DND-41 (cell line): ENCODE data around the gene SECTM1.
A peak's percentile ranks its signal among the peaks of the same experiment; 100 is the strongest.

Source experiments
- ATAC-seq: fragments of 200-7000 bp; cut with Tn5 transposase; 3 replicates; pipeline ENCODE4 v1.9.1; 2021; ENCODE audit warnings: low read depth; ENCODE audit not compliant: insufficient read depth
- DNase-seq: peaks from one replicate; pipeline ENCODE4 v3.0.0-alpha.2; 2020
- H2AFZ ChIP-seq: 2 replicates; pipeline ENCODE4 v1.6.0; 2012; ENCODE audit warnings: low read depth, low read length
- H3K27ac ChIP-seq: 2 replicates; pipeline ENCODE4 v1.5.1; 2012; ENCODE audit warnings: low read length, inconsistent platforms
- H3K27me3 ChIP-seq: fragments of 200-600 bp; sonication (generic); 2 replicates; pipeline ENCODE4 v1.6.0; 2012; ENCODE audit warnings: low read length, mild to moderate bottlenecking, inconsistent platforms; ENCODE audit not compliant: insufficient read depth, poor library complexity
- H3K36me3 ChIP-seq: 2 replicates; pipeline ENCODE4 v1.5.1; 2012; ENCODE audit warnings: low read length, inconsistent platforms; ENCODE audit not compliant: insufficient read depth
- H3K4me1 ChIP-seq: 2 replicates; pipeline ENCODE4 v1.5.1; 2012; ENCODE audit warnings: mild to moderate bottlenecking, low read length; ENCODE audit not compliant: insufficient read depth
- H3K4me2 ChIP-seq: 2 replicates; pipeline ENCODE4 v1.6.0; 2012; ENCODE audit warnings: mild to moderate bottlenecking, moderate library complexity, low read length, inconsistent platforms; ENCODE audit not compliant: insufficient read depth
- H3K4me3 ChIP-seq, 2 experiments: fragments of 200-600 bp in 1 of 2; shearing (Covaris generic) in 1 of 2; 2 replicates each; pipeline ENCODE4 v1.5.1; 2012 to 2016; ENCODE audit warnings: inconsistent platforms in 2 of 2, low read length in 2 of 2, mild to moderate bottlenecking in 2 of 2, low read depth in 1 of 2, moderate library complexity in 1 of 2
- H3K79me2 ChIP-seq: 2 replicates; pipeline ENCODE4 v1.6.0; 2012; ENCODE audit warnings: low read length, inconsistent platforms; ENCODE audit not compliant: insufficient read depth
- H3K9ac ChIP-seq: 2 replicates; pipeline ENCODE4 v1.6.0; 2012; ENCODE audit warnings: low read depth, mild to moderate bottlenecking, inconsistent platforms, low read length, moderate library complexity
- H3K9me3 ChIP-seq: 2 replicates; pipeline ENCODE4 v1.5.1; 2012; ENCODE audit warnings: low read length, moderate library complexity, mild to moderate bottlenecking, inconsistent platforms; ENCODE audit not compliant: insufficient read depth, severe bottlenecking
- H4K20me1 ChIP-seq: 2 replicates; pipeline ENCODE4 v1.6.0; 2012; ENCODE audit warnings: low read length; ENCODE audit not compliant: insufficient read depth
- CTCF ChIP-seq: IDR thresholded peaks from 2 replicates; pipeline ENCODE4 v1.5.1; 2012; ENCODE audit warnings: borderline replicate concordance, low read length, moderate library complexity, mild to moderate bottlenecking; ENCODE audit not compliant: poor library complexity, severe bottlenecking; ENCODE audit errors: extremely low read depth
- EZH2 ChIP-seq: IDR thresholded peaks from 3 replicates; pipeline ENCODE4 v1.6.1; 2012; ENCODE audit warnings: borderline replicate concordance, low read depth, mild to moderate bottlenecking, moderate library complexity, low read length, inconsistent platforms; ENCODE audit not compliant: severe bottlenecking

SECTM1 gene

GRCh38 chr17:82376042-82376730 is 42.6 kb upstream of the SECTM1 start:
- Histone ChIP-seq H3K9ac (no peak overlapping the region), H3K27me3 (no peaks in the 10 kb centered on the region), H3K27ac (no peak overlapping the region), H3K4me1 (no peaks in the 10 kb centered on the region), H3K4me2 (no peak overlapping the region), H4K20me1 (no peaks in the 10 kb centered on the region), H3K79me2 (no peaks in the 10 kb centered on the region), H3K4me3 (no peak overlapping the region), H3K36me3 (no peaks in the 10 kb centered on the region), H2AFZ (no peak overlapping the region), H3K9me3 (no peaks in the 10 kb centered on the region)
- no peak for DNase-seq
- ATAC-seq, result peak; percentile 11; the same call in 1 of the 3 replicates
- TF ChIP-seq CTCF, result no peak
- no peak for TF ChIP-seq EZH2

- ATAC-seq (no peak), DNase-seq (no peak)
- H3K27ac ChIP-seq, result no peak overlapping the region
- H3K9me3 ChIP-seq, result no peaks in the 10 kb centered on the region
- H4K20me1 ChIP-seq, result no peaks in the 10 kb centered on the region
- H2AFZ ChIP-seq, result no peak overlapping the region
- no peaks in the 10 kb centered on the region for H3K4me1 ChIP-seq
- TF ChIP-seq EZH2 (no peak), CTCF (no peak)
- H3K4me2 ChIP-seq, result no peak overlapping the region
- no peak overlapping the region for H3K9ac ChIP-seq
- no peak overlapping the region for H3K4me3 ChIP-seq
- no peaks in the 10 kb centered on the region for H3K36me3 ChIP-seq
- H3K27me3 ChIP-seq, result no peaks in the 10 kb centered on the region
- no peaks in the 10 kb centered on the region for H3K79me2 ChIP-seq
These were observed 41.9 kb upstream of the SECTM1 start for GRCh38 chr17:82375359-82376041.

- ATAC-seq (no peak), DNase-seq (no peak)
- Histone ChIP-seq H3K27me3 (no peaks in the 10 kb centered on the region), H3K9me3 (no peaks in the 10 kb centered on the region), H3K4me2 (no peak overlapping the region), H4K20me1 (no peaks in the 10 kb centered on the region), H3K4me1 (no peaks in the 10 kb centered on the region), H3K9ac (no peak overlapping the region), H3K4me3 (no peak overlapping the region), H2AFZ (no peak overlapping the region), H3K27ac (no peak overlapping the region), H3K79me2 (no peaks in the 10 kb centered on the region), H3K36me3 (no peaks in the 10 kb centered on the region)
- TF ChIP-seq EZH2, result no peak
- TF ChIP-seq CTCF, result no peak
These were observed 41.2 kb upstream of the SECTM1 start for GRCh38 chr17:82374626-82375331.
